Measurements from ENCODE around the gene IFT88. TPM values are rescaled to one million over a fixed set of nuclear protein-coding genes. Genes with fewer than 3 reads are reported as not detected.

Gene IFT88
- polyA plus RNA-seq, 3 donors, result 2.9 to 4.5 (median 4.1) TPM

GRCh38 chr13:20713751-20714150, 146.8 kb downstream of the IFT88 start:
- H3K9ac ChIP-seq (ENCODE audit: insufficient read depth, low read length, poor library complexity, severe bottlenecking), result no peak overlapping the region
- DNase-seq, result no peak
- Mint-ChIP-seq H3K27ac (no peak overlapping the region), H3K36me3 (no peaks in the 10 kb centered on the region), H3K27me3 (ENCODE audit: low read depth in 3 of 3) (peaks cover 6 to 22% (median 6%) of the 10 kb centered on the region in 3 donors), H3K4me1 (peaks cover 6% of the 10 kb centered on the region), H3K9me3 (no peaks in the 10 kb centered on the region), H3K4me3 (no peak overlapping the region)
- H3K27ac ChIP-seq (ENCODE audit: low read depth in 1 of 2, low read length in 2 of 2), result no peak overlapping the region
- H2AFZ ChIP-seq (ENCODE audit: insufficient read depth, low read depth, low read length, poor library complexity, severe bottlenecking), result no peak overlapping the region
- peaks cover 0 to 2% of the 10 kb centered on the region in 2 donors for H3K27me3 ChIP-seq (ENCODE audit: control insufficient read depth in 2 of 2, insufficient read depth in 2 of 2, low read length in 2 of 2)
- no peaks in the 10 kb centered on the region for H3K36me3 ChIP-seq (replicated peaks in 1 of 2; ENCODE audit: control insufficient read depth in 1 of 2, insufficient read depth in 2 of 2, low read length in 2 of 2)
- no peak overlapping the region for H3K4me3 ChIP-seq (replicated peaks in 1 of 3; ENCODE audit: low read depth in 2 of 3, low read length in 3 of 3)
- H3K4me2 ChIP-seq (replicated peaks; ENCODE audit: extremely low read depth, low read length, poor library complexity, severe bottlenecking), result no peak overlapping the region
- H4K20me1 ChIP-seq (ENCODE audit: insufficient read depth, low read length), result no peaks in the 10 kb centered on the region
- WGBS (ENCODE audit: insufficient coverage), result 60% methylated on average over 6 of the region's 11 CpGs
- no peaks in the 10 kb centered on the region for H3K9me3 ChIP-seq (replicated peaks in 1 of 2; ENCODE audit: control insufficient read depth in 1 of 2, insufficient read depth in 1 of 2, low read length in 2 of 2)
- intact Hi-C loops (cut with micrococcal nuclease), result loop anchor here (5.0 to 10.0 kb wide), 2 partner anchors 114 to 211 kb away; no protein-coding TSS in a partner anchor
- TF ChIP-seq CTCF (IDR thresholded peaks at IDR 0.05), result no peak
- no peaks in the 10 kb centered on the region for H3K79me2 ChIP-seq (ENCODE audit: insufficient read depth, low read length)
- H3K4me1 ChIP-seq (ENCODE audit: control insufficient read depth in 1 of 2, insufficient read depth in 2 of 2, low read length in 2 of 2), result no peaks in the 10 kb centered on the region

GRCh38 chr13:20714161-20714560, 147.2 kb downstream of the IFT88 start:
- H3K36me3 Mint-ChIP-seq, result no peaks in the 10 kb centered on the region
- peaks cover 0 to 2% of the 10 kb centered on the region in 2 donors for H3K27me3 ChIP-seq (ENCODE audit: control insufficient read depth in 2 of 2, insufficient read depth in 2 of 2, low read length in 2 of 2)
- TF ChIP-seq CTCF (IDR thresholded peaks at IDR 0.05), result no peak
- 89% methylated on average over 8 of the region's 8 CpGs for WGBS (ENCODE audit: insufficient coverage)
- DNase-seq, result no peak
- no peak overlapping the region for H3K27ac ChIP-seq (ENCODE audit: low read depth in 1 of 2, low read length in 2 of 2)
- H3K9me3 Mint-ChIP-seq, result no peaks in the 10 kb centered on the region
- no peak overlapping the region for H3K4me3 ChIP-seq (replicated peaks in 1 of 3; ENCODE audit: low read depth in 2 of 3, low read length in 3 of 3)
- no peak overlapping the region for H3K4me2 ChIP-seq (replicated peaks; ENCODE audit: extremely low read depth, low read length, poor library complexity, severe bottlenecking)
- no peak overlapping the region for H3K4me3 Mint-ChIP-seq
- H3K4me1 Mint-ChIP-seq, result peaks cover 6% of the 10 kb centered on the region
- intact Hi-C loops (cut with micrococcal nuclease), result loop anchor here (5.0 to 10.0 kb wide), 2 partner anchors 113 to 211 kb away; no protein-coding TSS in a partner anchor
- H3K36me3 ChIP-seq (replicated peaks in 1 of 2; ENCODE audit: control insufficient read depth in 1 of 2, insufficient read depth in 2 of 2, low read length in 2 of 2), result no peaks in the 10 kb centered on the region
- H2AFZ ChIP-seq (ENCODE audit: insufficient read depth, low read depth, low read length, poor library complexity, severe bottlenecking), result no peak overlapping the region
- peaks cover 6 to 22% (median 6%) of the 10 kb centered on the region in 3 donors for H3K27me3 Mint-ChIP-seq (ENCODE audit: low read depth in 3 of 3)
- H3K27ac Mint-ChIP-seq, result no peak overlapping the region
- no peaks in the 10 kb centered on the region for H3K79me2 ChIP-seq (ENCODE audit: insufficient read depth, low read length)
- H3K9ac ChIP-seq (ENCODE audit: insufficient read depth, low read length, poor library complexity, severe bottlenecking), result no peak overlapping the region
- no peaks in the 10 kb centered on the region for H3K4me1 ChIP-seq (ENCODE audit: control insufficient read depth in 1 of 2, insufficient read depth in 2 of 2, low read length in 2 of 2)
- no peaks in the 10 kb centered on the region for H4K20me1 ChIP-seq (ENCODE audit: insufficient read depth, low read length)
- H3K9me3 ChIP-seq (replicated peaks in 1 of 2; ENCODE audit: control insufficient read depth in 1 of 2, insufficient read depth in 1 of 2, low read length in 2 of 2), result no peaks in the 10 kb centered on the region
